Measurements from ENCODE around the gene ZNF500.

Gene ZNF500

GRCh38 chr16:4704913-4705312 lies 62.0 kb downstream of the ZNF500 start:
- no peak for DNase-seq (ENCODE audit: low spot score)

DNA sequence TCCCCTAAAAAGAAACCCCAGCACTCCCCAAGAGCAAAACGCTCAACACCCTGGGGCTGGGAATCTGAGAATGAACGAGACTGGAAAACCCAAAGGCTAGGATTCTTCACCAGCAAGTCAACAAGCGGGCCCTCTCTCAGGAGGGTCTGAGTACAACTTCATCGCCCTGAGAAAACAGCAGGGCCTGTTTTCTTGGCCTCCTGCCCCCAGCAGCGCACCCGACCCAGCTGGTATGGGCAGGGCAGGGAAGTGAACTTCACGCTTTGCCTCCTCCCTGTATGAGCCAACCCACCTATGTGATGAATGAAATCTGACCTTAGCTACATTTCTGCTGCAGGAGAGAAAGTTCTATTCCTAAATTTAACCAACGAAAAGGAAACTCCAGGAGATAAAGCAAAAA lies 62.5 kb downstream of the ZNF500 start:
- no peak for DNase-seq (ENCODE audit: low spot score)

- DNase-seq (ENCODE audit: low spot score), result no peak
Measured at GRCh38 chr16:4703906-4704305, 63.1 kb downstream of the ZNF500 start.

DNA sequence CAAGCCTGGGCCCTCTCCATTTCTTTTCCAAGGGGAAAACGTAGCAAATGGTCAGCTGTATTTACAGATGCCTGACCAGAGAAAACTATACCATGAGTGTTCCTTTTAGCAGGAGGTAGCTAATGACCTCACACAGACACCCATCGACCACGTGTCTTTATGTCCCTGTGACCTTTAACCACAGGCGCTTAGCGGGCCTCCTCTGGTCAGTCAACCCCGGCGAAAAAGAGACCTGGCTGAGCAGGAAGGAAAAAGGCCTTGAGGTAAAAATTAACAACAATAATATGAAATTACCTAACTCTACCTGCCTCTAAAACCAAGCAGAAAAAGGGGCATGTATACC lies 64.5 kb downstream of the ZNF500 start:
- DNase-seq (ENCODE audit: low spot score), result no peak

GRCh38 chr16:4701791-4702465 lies 65.0 kb downstream of the ZNF500 start:
- no peak for DNase-seq (ENCODE audit: low spot score)

- DNase-seq (ENCODE audit: low spot score), result no peak
Measured at GRCh38 chr16:4700997-4701743, 65.8 kb downstream of the ZNF500 start.

DNA sequence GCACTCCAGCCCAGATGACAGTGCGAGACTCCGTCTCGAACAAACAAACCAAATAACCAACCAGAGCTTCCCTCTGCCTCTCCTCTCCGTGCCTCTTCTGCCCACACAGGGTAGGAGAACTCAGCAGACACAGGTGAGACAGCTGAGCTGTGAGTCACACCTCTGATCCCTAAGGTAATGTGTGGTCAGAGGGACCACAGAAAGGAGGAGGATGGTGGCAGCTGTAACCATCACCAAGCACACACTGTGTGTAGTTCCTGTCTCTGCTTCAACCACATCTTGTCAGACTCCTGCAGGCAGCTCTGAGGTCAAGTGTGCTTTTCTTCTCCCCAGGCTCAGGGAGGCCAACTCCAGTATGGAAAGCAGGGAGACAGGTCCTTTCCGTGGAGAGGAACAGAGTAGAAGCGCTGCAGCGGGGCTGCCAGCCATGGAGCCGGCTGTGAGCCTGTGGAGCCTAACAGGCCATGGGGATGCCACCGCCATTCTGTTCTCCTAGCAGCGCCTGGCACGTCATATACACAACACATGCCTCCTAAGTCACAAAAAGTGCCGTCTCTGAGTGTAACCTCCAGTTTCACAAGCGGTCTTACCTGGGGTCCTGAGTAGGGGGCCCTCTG lies 66.5 kb downstream of the ZNF500 start:
- no peak for DNase-seq (ENCODE audit: low spot score)

DNA sequence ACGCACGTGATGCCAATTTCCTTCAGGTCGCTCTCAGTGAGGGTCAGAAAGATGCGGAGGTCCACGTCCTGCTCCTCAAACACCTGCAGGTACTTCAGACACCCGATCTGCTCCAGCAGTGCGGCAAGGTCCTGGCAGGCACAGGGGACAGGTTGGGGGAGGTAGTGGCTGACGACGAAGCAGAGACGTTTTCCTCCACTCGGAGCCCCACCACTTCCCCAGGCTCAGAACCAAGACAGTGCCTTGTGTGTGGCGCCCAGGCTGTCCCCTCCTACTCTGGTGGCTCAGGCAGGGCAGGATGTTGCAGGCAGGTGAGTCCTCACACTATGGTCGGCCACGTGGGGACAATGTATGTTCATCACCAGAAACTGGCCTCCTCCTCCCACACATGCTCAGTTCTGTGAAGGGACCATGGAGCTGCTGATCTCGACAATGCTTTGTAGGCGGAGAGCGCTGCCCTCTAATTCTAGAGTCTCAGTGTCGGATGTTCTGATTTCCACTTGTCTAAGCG lies 67.9 kb downstream of the ZNF500 start:
- no peak for DNase-seq (ENCODE audit: low spot score)

GRCh38 chr16:4698321-4699045 lies 68.5 kb downstream of the ZNF500 start:
- DNase-seq (ENCODE audit: low spot score), result no peak

Measured in GM03348 (cell line).